Osteocyte (in vitro differentiated cells): Measurements from ENCODE around the gene NAGS. TPM values are rescaled to one million over a fixed set of nuclear protein-coding genes. Genes with fewer than 3 reads are reported as not detected.

Experiments used
- DNase-seq: peaks from one replicate; pipeline ENCODE4 v3.0.0; 2021; ENCODE audit warnings: mixed read lengths; ENCODE audit not compliant: unreplicated experiment; ENCODE audit errors: extremely low spot score
- H3K27ac Mint-ChIP-seq: one replicate; pipeline ENCODE4 v1.8.0; 2021; ENCODE audit warnings: mild to moderate bottlenecking, mixed read lengths; ENCODE audit not compliant: unreplicated experiment
- H3K27me3 Mint-ChIP-seq: one replicate; pipeline ENCODE4 v1.8.0; 2021; ENCODE audit warnings: mixed read lengths; ENCODE audit not compliant: unreplicated experiment
- H3K36me3 Mint-ChIP-seq: one replicate; pipeline ENCODE4 v1.8.0; 2021; ENCODE audit warnings: mixed read lengths; ENCODE audit not compliant: unreplicated experiment
- H3K4me1 Mint-ChIP-seq: one replicate; pipeline ENCODE4 v1.8.0; 2021; ENCODE audit warnings: mixed read lengths; ENCODE audit not compliant: unreplicated experiment
- H3K4me3 Mint-ChIP-seq: one replicate; pipeline ENCODE4 v1.8.0; 2021; ENCODE audit warnings: mild to moderate bottlenecking, moderate library complexity, mixed read lengths; ENCODE audit not compliant: unreplicated experiment
- H3K9me3 Mint-ChIP-seq: one replicate; pipeline ENCODE4 v1.8.0; 2021; ENCODE audit warnings: mixed read lengths; ENCODE audit not compliant: unreplicated experiment
- CTCF ChIP-seq: fragments of 200-600 bp; sonication (generic); IDR thresholded peaks from 2 replicates; pipeline ENCODE4 v1.5.0; 2021; ENCODE audit warnings: antibody characterized with exemption, mild to moderate bottlenecking, moderate library complexity
- total RNA-seq: library from RNA; stranded (reverse); gene quantifications from 2 replicates; pipeline ENCODE4 v1.2.1, GENCODE V29; 2021

NAGS gene
- total RNA-seq, 1 donor from 2014 or later = 0.78 TPM

- H3K4me1 Mint-ChIP-seq = peaks cover 2% of the 10 kb centered on the region
- H3K4me3 Mint-ChIP-seq = no peak overlapping the region
- no peak for TF ChIP-seq CTCF
- peaks cover 25% of the 10 kb centered on the region for H3K36me3 Mint-ChIP-seq
- H3K9me3 Mint-ChIP-seq = no peaks in the 10 kb centered on the region
- no peak overlapping the region for H3K27ac Mint-ChIP-seq
- no peaks in the 10 kb centered on the region for H3K27me3 Mint-ChIP-seq
- no peak for DNase-seq
Measured at GRCh38 chr17:44049294-44050060, 45.1 kb downstream of the NAGS start.

- Mint-ChIP-seq H3K9me3 (no peaks in the 10 kb centered on the region), H3K4me1 (peaks cover 2% of the 10 kb centered on the region), H3K27ac (no peak overlapping the region), H3K4me3 (no peak overlapping the region), H3K27me3 (no peaks in the 10 kb centered on the region), H3K36me3 (peaks cover 22% of the 10 kb centered on the region)
- no peak for TF ChIP-seq CTCF
- DNase-seq = no peak
Measured at GRCh38 chr17:44053125-44053872, 48.9 kb downstream of the NAGS start.

Other genes with a start within 250 kb of the NAGS start
- not detected in 2 replicates for gene SOST, start 245.8 kb upstream of the NAGS start, total RNA-seq
- gene DUSP3, start 225.6 kb upstream of the NAGS start, total RNA-seq = 36.4 and 37.0 TPM in 2 replicates
- gene CFAP97D1, start 224.2 kb upstream of the NAGS start, total RNA-seq = not detected in 2 replicates
- gene MPP3, start 171.5 kb upstream of the NAGS start, total RNA-seq = 5.9 and 6.1 TPM in 2 replicates
- gene CD300LG, start 157.4 kb upstream of the NAGS start, total RNA-seq = not detected in 2 replicates
- gene MPP2, start 97.1 kb upstream of the NAGS start, total RNA-seq = 3.5 and 4.4 TPM in 2 replicates
- not detected in 2 replicates for gene PPY, start 62.1 kb upstream of the NAGS start, total RNA-seq
- not detected in 2 replicates for gene PYY, start 50.7 kb upstream of the NAGS start, total RNA-seq
- 21.7 and 23.6 TPM in 2 replicates for gene TMEM101, start 10.3 kb downstream of the NAGS start, total RNA-seq
- gene LSM12, start 62.0 kb downstream of the NAGS start, total RNA-seq = 49.3 and 49.5 TPM in 2 replicates
- 60.3 TPM in 2 replicates for gene G6PC3, start 66.1 kb downstream of the NAGS start, total RNA-seq
- gene HDAC5, start 119.0 kb downstream of the NAGS start, total RNA-seq = 42.0 and 44.4 TPM in 2 replicates
- gene HROB, start 137.3 kb downstream of the NAGS start, total RNA-seq = 2.2 and 2.3 TPM in 2 replicates
- gene ASB16, start 166.1 kb downstream of the NAGS start, total RNA-seq = not detected in 2 replicates
- gene TMUB2, start 182.3 kb downstream of the NAGS start, total RNA-seq = 39.3 and 41.3 TPM in 2 replicates
- 86.2 and 89.0 TPM in 2 replicates for gene ATXN7L3, start 195.3 kb downstream of the NAGS start, total RNA-seq
- 96.9 and 99.0 TPM in 2 replicates for gene UBTF, start 215.1 kb downstream of the NAGS start, total RNA-seq